ENCODE measurements around the gene SCML1. TPM values are rescaled to one million over a fixed set of nuclear protein-coding genes. Genes with fewer than 3 reads are reported as not detected.
"Not testable (repeated sequence)": the region's sequence is repeated elsewhere in the genome, so short reads cannot be mapped to it uniquely, and the experiment has no call there.

Gene SCML1
- polyA plus RNA-seq, 1 experiment = 13.2 TPM

- DNase-seq (ENCODE audit: low read depth, low spot score) = no peak
- no peak for TF ChIP-seq CTCF (IDR thresholded peaks at IDR 0.05; ENCODE audit: low read depth, low read length)
- ChIA-PET CTCF (no interaction called here), POLR2A (no interaction called here)
- Histone ChIP-seq H3K27ac (ENCODE audit: low read depth, low read length) (no peak overlapping the region), H3K9me3 (ENCODE audit: control insufficient read depth, insufficient read depth, low read length) (no peaks in the 10 kb centered on the region), H3K4me3 (ENCODE audit: low read depth, low read length) (no peak overlapping the region), H3K27me3 (ENCODE audit: control insufficient read depth, insufficient read depth, low read length) (no peaks in the 10 kb centered on the region)
Observed at GRCh38 chrX:17769701-17770269, 32.5 kb downstream of the SCML1 start.

- POLR2A ChIA-PET = no interaction called here
- Histone ChIP-seq H3K9me3 (ENCODE audit: control insufficient read depth, insufficient read depth, low read length) (no peaks in the 10 kb centered on the region), H3K4me3 (ENCODE audit: low read depth, low read length) (no peak overlapping the region), H3K27ac (ENCODE audit: low read depth, low read length) (no peak overlapping the region), H3K27me3 (ENCODE audit: control insufficient read depth, insufficient read depth, low read length) (no peaks in the 10 kb centered on the region)
- CTCF ChIA-PET = no interaction called here
- TF ChIP-seq CTCF (IDR thresholded peaks at IDR 0.05; ENCODE audit: low read depth, low read length) = no peak
- no peak for DNase-seq (ENCODE audit: low read depth, low spot score)
Observed at GRCh38 chrX:17773221-17773876, 36.1 kb downstream of the SCML1 start.

GRCh38 chrX:17774053-17774452 is 36.8 kb downstream of the SCML1 start:
- no peaks in the 10 kb centered on the region for H3K27me3 ChIP-seq (ENCODE audit: control insufficient read depth, insufficient read depth, low read length)
- CTCF ChIA-PET = no interaction called here
- no peak overlapping the region for H3K4me3 ChIP-seq (ENCODE audit: low read depth, low read length)
- no peak overlapping the region for H3K27ac ChIP-seq (ENCODE audit: low read depth, low read length)
- TF ChIP-seq CTCF (IDR thresholded peaks at IDR 0.05; ENCODE audit: low read depth, low read length) = no peak
- DNase-seq (ENCODE audit: low read depth, low spot score) = no peak
- POLR2A ChIA-PET = no interaction called here
- H3K9me3 ChIP-seq (ENCODE audit: control insufficient read depth, insufficient read depth, low read length) = no peaks in the 10 kb centered on the region

GRCh38 chrX:17778997-17779396 is 41.7 kb downstream of the SCML1 start:
- TF ChIP-seq CTCF (IDR thresholded peaks at IDR 0.05; ENCODE audit: low read depth, low read length) = no peak
- ChIA-PET POLR2A (no interaction called here), CTCF (no interaction called here)
- Histone ChIP-seq H3K27me3 (ENCODE audit: control insufficient read depth, insufficient read depth, low read length) (no peaks in the 10 kb centered on the region), H3K9me3 (ENCODE audit: control insufficient read depth, insufficient read depth, low read length) (no peaks in the 10 kb centered on the region), H3K4me3 (ENCODE audit: low read depth, low read length) (no peak overlapping the region), H3K27ac (ENCODE audit: low read depth, low read length) (no peak overlapping the region)
- DNase-seq (ENCODE audit: low read depth, low spot score) = no peak

GRCh38 chrX:17779434-17779833 is 42.1 kb downstream of the SCML1 start:
- POLR2A ChIA-PET = no interaction called here

GRCh38 chrX:17786554-17787347 is 49.5 kb downstream of the SCML1 start:
- POLR2A ChIA-PET; H3K27me3 ChIP-seq (ENCODE audit: control insufficient read depth, insufficient read depth, low read length); H3K9me3 ChIP-seq (ENCODE audit: control insufficient read depth, insufficient read depth, low read length); H3K27ac ChIP-seq (ENCODE audit: low read depth, low read length); H3K4me3 ChIP-seq (ENCODE audit: low read depth, low read length); DNase-seq (ENCODE audit: low read depth, low spot score); CTCF ChIA-PET: not testable (repeated sequence)

More at GRCh38 chrX:17779434-17779833, 42.1 kb downstream of the SCML1 start:
- no peak for DNase-seq (ENCODE audit: low read depth, low spot score)
- Histone ChIP-seq H3K27me3 (ENCODE audit: control insufficient read depth, insufficient read depth, low read length) (no peaks in the 10 kb centered on the region), H3K9me3 (ENCODE audit: control insufficient read depth, insufficient read depth, low read length) (no peaks in the 10 kb centered on the region), H3K4me3 (ENCODE audit: low read depth, low read length) (no peak overlapping the region), H3K27ac (ENCODE audit: low read depth, low read length) (no peak overlapping the region)
- TF ChIP-seq CTCF (IDR thresholded peaks at IDR 0.05; ENCODE audit: low read depth, low read length) = no peak
- CTCF ChIA-PET = no interaction called here
